Measurements from ENCODE around the gene AQP9.

AQP9 gene

GRCh38 chr15:58228718-58229117 lies 90.5 kb downstream of the AQP9 start:
- DNase-seq: no peak

GRCh38 chr15:58229297-58229768 lies 91.2 kb downstream of the AQP9 start:
- DNase-seq: no peak

- no peak for DNase-seq
Measured at GRCh38 chr15:58232281-58233065, 94.3 kb downstream of the AQP9 start.

- no peak for DNase-seq
Measured at GRCh38 chr15:58233341-58233740, 95.2 kb downstream of the AQP9 start.
